NB4 (cell line): Measurements from ENCODE around the gene ESPL1.
"Not testable (repeated sequence)": the region's sequence is repeated elsewhere in the genome, so short reads cannot be mapped to it uniquely, and the experiment has no call there.

ENCODE experiments used
- DNase-seq: peaks from one replicate; pipeline ENCODE4 v3.0.0; 2010; ENCODE audit warnings: low read depth
- H3K4me3 ChIP-seq: one replicate; pipeline ENCODE4 v1.5.1; 2011; ENCODE audit warnings: mild to moderate bottlenecking, low read depth, low read length, moderate library complexity
- MYC ChIP-seq: IDR thresholded peaks from 2 replicates; pipeline ENCODE4 v1.6.1; 2011; ENCODE audit warnings: low read depth, low read length
- POLR2A ChIP-seq: IDR thresholded peaks from 2 replicates; pipeline ENCODE4 v1.6.1; 2011; ENCODE audit warnings: mild to moderate bottlenecking; ENCODE audit not compliant: insufficient read length; ENCODE audit errors: extremely low read depth
- TF ChIP-seq, protein P1 (sequence below): IDR thresholded peaks from 2 replicates; pipeline ENCODE4 v1.6.1; 2011; ENCODE audit warnings: low read depth, low read length
- TF ChIP-seq, protein P2 (sequence below): IDR thresholded peaks from one replicate; pipeline ENCODE4 v1.5.1; 2012; ENCODE audit warnings: low read depth, low read length

The ESPL1 gene

GRCh38 chr12:53330671-53331070, 62.6 kb downstream of the ESPL1 start:
- TF ChIP-seq, protein P1, sequence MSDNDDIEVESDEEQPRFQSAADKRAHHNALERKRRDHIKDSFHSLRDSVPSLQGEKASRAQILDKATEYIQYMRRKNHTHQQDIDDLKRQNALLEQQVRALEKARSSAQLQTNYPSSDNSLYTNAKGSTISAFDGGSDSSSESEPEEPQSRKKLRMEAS, result no peak
- TF ChIP-seq, protein P2, sequence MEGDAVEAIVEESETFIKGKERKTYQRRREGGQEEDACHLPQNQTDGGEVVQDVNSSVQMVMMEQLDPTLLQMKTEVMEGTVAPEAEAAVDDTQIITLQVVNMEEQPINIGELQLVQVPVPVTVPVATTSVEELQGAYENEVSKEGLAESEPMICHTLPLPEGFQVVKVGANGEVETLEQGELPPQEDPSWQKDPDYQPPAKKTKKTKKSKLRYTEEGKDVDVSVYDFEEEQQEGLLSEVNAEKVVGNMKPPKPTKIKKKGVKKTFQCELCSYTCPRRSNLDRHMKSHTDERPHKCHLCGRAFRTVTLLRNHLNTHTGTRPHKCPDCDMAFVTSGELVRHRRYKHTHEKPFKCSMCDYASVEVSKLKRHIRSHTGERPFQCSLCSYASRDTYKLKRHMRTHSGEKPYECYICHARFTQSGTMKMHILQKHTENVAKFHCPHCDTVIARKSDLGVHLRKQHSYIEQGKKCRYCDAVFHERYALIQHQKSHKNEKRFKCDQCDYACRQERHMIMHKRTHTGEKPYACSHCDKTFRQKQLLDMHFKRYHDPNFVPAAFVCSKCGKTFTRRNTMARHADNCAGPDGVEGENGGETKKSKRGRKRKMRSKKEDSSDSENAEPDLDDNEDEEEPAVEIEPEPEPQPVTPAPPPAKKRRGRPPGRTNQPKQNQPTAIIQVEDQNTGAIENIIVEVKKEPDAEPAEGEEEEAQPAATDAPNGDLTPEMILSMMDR, result no peak
- no peak for TF ChIP-seq MYC
- no peak for TF ChIP-seq POLR2A
- no peak overlapping the region for H3K4me3 ChIP-seq

GRCh38 chr12:53332339-53332738, 64.2 kb downstream of the ESPL1 start:
- DNase-seq, H3K4me3 ChIP-seq: not testable (repeated sequence)

More at GRCh38 chr12:53330671-53331070, 62.6 kb downstream of the ESPL1 start:
- DNase-seq, result no peak

GRCh38 chr12:53332744-53333143, 64.6 kb downstream of the ESPL1 start:
- TF ChIP-seq, protein P2, result no peak
- TF ChIP-seq POLR2A (no peak), MYC (no peak)
- TF ChIP-seq, protein P1, result no peak
- no peak overlapping the region for H3K4me3 ChIP-seq
- no peak for DNase-seq

DNA sequence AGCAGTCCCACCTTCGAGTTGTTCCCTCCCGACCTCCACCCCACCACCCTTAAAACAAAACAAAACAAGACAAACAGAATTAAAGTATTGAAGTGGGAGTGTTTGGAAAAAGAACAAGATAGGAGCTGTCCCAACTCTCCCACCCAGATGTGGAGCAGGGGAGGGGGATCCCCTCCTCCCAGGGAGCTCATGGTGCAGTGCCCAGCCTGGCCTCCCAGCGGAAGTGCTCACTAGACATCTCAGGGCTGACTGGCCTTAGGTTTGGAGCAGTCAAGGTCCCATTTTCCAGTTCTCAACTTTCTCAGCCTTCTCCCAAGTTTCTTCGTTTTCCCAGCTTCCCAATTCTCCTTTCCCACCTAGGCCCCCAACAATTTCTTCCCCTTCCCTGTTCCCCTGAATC, 65.2 kb downstream of the ESPL1 start:
- TF ChIP-seq, protein P2, result no peak
- TF ChIP-seq MYC (no peak), POLR2A (no peak)
- TF ChIP-seq, protein P1, result no peak
- DNase-seq, result no peak
- H3K4me3 ChIP-seq, result no peak overlapping the region

DNA sequence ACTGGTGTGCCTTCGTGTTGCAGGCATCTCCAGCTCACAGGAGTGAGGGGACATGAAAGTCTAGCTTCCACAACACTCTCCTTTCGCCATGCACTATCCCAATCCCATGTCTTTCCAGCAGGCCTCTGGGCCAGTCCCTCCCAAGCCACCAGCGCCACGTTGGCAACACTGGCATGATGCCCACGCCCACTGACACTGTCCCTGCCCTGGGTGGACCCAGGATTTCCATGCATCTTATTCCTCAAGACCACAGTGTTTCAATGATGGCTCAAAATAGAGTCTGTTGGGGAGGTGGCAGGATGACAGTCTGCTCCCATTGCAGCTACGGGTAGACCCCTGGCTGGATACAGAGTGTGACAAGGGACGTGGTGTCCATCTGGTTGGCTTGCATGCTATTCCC, 65.7 kb downstream of the ESPL1 start:
- no peak overlapping the region for H3K4me3 ChIP-seq
- DNase-seq, result no peak
- no peak for TF ChIP-seq MYC
- TF ChIP-seq, protein P2, result no peak
- no peak for TF ChIP-seq POLR2A
- TF ChIP-seq, protein P1, result no peak

GRCh38 chr12:53334822-53335221, 66.7 kb downstream of the ESPL1 start:
- H3K4me3 ChIP-seq, result no peak overlapping the region
- TF ChIP-seq, protein P2, result no peak
- no peak for TF ChIP-seq MYC
- no peak for TF ChIP-seq POLR2A
- TF ChIP-seq, protein P1, result no peak
- DNase-seq, result no peak
